NCI-H510A (cell line): ENCODE measurements around the gene ACSS2.

Source experiments
- DNase-seq: peaks from one replicate; lab custom pipeline; 2025; lab: John Stamatoyannopoulos, UW

Gene ACSS2

GRCh38 chr20:34907616-34908469 is 31.4 kb downstream of the ACSS2 start:
- no peak for DNase-seq

- no peak for DNase-seq
These were observed 38.7 kb downstream of the ACSS2 start for GRCh38 chr20:34915131-34915530.

- DNase-seq = no peak
These were observed 39.5 kb downstream of the ACSS2 start for GRCh38 chr20:34915749-34916455.

- no peak for DNase-seq
These were observed 40.5 kb downstream of the ACSS2 start for GRCh38 chr20:34916774-34917354.

- no peak for DNase-seq
These were observed 43.6 kb downstream of the ACSS2 start for GRCh38 chr20:34920055-34920454.

GRCh38 chr20:34921436-34921835 is 45.0 kb downstream of the ACSS2 start:
- DNase-seq = no peak

- no peak for DNase-seq
These were observed 46.4 kb downstream of the ACSS2 start for GRCh38 chr20:34922654-34923381.

GRCh38 chr20:34923414-34923813 is 47.0 kb downstream of the ACSS2 start:
- DNase-seq = no peak

GRCh38 chr20:34925341-34925740 is 48.9 kb downstream of the ACSS2 start:
- DNase-seq = no peak

- DNase-seq = no peak
These were observed 49.6 kb downstream of the ACSS2 start for GRCh38 chr20:34925981-34926380.

- no peak for DNase-seq
These were observed 50.2 kb downstream of the ACSS2 start for GRCh38 chr20:34926581-34926980.

- DNase-seq = no peak
These were observed 51.3 kb downstream of the ACSS2 start for GRCh38 chr20:34927736-34928135.

GRCh38 chr20:34928411-34928810 is 52.0 kb downstream of the ACSS2 start:
- no peak for DNase-seq

GRCh38 chr20:34931771-34932170 is 55.4 kb downstream of the ACSS2 start:
- DNase-seq = no peak

- DNase-seq = no peak
These were observed 62.2 kb downstream of the ACSS2 start for GRCh38 chr20:34938466-34939163.

GRCh38 chr20:34940081-34940481 is 63.7 kb downstream of the ACSS2 start:
- no peak for DNase-seq

GRCh38 chr20:34941226-34941625 is 64.8 kb downstream of the ACSS2 start:
- DNase-seq = no peak

GRCh38 chr20:34942301-34942700 is 65.9 kb downstream of the ACSS2 start:
- no peak for DNase-seq

GRCh38 chr20:34943808-34944567 is 67.6 kb downstream of the ACSS2 start:
- no peak for DNase-seq

- DNase-seq = no peak
These were observed 69.1 kb downstream of the ACSS2 start for GRCh38 chr20:34945315-34946077.
